HepG2 (cell line): ENCODE results near the gene NPDC1. TPM values are rescaled to one million over a fixed set of nuclear protein-coding genes. Genes with fewer than 3 reads are reported as not detected.

Experiments used
- EED ChIP-seq: sonication (generic); formaldehyde crosslinking; IDR thresholded peaks from 2 replicates; pipeline ENCODE4 v1.5.0; 2020; ENCODE audit warnings: mild to moderate bottlenecking, missing genetic modification reagents
- HNRNPL ChIP-seq: fragments of 200-400 bp; formaldehyde crosslinking; IDR thresholded peaks from 2 replicates; pipeline ENCODE4 v1.6.1; 2017; ENCODE audit warnings: mild to moderate bottlenecking, low read depth, low read length
- KDM4B ChIP-seq: sonication (generic); formaldehyde crosslinking; IDR thresholded peaks from 2 replicates; pipeline ENCODE4 v1.4.0; 2020; ENCODE audit warnings: missing genetic modification reagents
- MLLT10 ChIP-seq: sonication (generic); formaldehyde crosslinking; IDR thresholded peaks from 2 replicates; pipeline ENCODE4 v1.4.0; 2020; ENCODE audit warnings: missing genetic modification reagents
- MXI1 ChIP-seq: IDR thresholded peaks from 3 replicates; pipeline ENCODE4 v1.6.1; 2012; ENCODE audit warnings: low read depth, low read length, inconsistent platforms, borderline replicate concordance
- NFYB ChIP-seq: sonication (generic); formaldehyde crosslinking; IDR thresholded peaks from 2 replicates; pipeline ENCODE4 v1.4.0; 2020; ENCODE audit warnings: missing genetic modification reagents
- PBX2 ChIP-seq: IDR thresholded peaks from 2 replicates; pipeline ENCODE4 v1.6.1; 2016; ENCODE audit warnings: control low read depth
- PITX1 ChIP-seq: sonication (generic); formaldehyde crosslinking; IDR thresholded peaks from 2 replicates; pipeline ENCODE4 v1.5.1; 2020; ENCODE audit warnings: mild to moderate bottlenecking, missing genetic modification reagents
- SAFB2 ChIP-seq: sonication (generic); formaldehyde crosslinking; IDR thresholded peaks from 2 replicates; pipeline ENCODE4 v1.5.1; 2020; ENCODE audit warnings: missing genetic modification reagents, low read depth, mild to moderate bottlenecking, borderline replicate concordance
- SOX6 ChIP-seq, 2 experiments: fragments of 450-650 bp in 1 of 2; sonication (generic) in 1 of 2; formaldehyde crosslinking in 1 of 2; IDR thresholded peaks; 2 replicates each; pipeline versions ENCODE4 v1.4.0 to v1.6.1; 2017 to 2020; ENCODE audit warnings: antibody characterized with exemption in 1 of 2, mild to moderate bottlenecking in 1 of 2, missing genetic modification reagents in 1 of 2
- SP5 ChIP-seq: IDR thresholded peaks from 2 replicates; pipeline ENCODE4 v1.6.1; 2016; ENCODE audit warnings: low read depth, borderline replicate concordance
- TEAD2 ChIP-seq: sonication (generic); formaldehyde crosslinking; IDR thresholded peaks from 2 replicates; pipeline ENCODE4 v1.9.0; 2021; ENCODE audit warnings: missing genetic modification reagents
- TOE1 ChIP-seq: sonication (generic); formaldehyde crosslinking; IDR thresholded peaks from 2 replicates; pipeline ENCODE4 v1.4.0; 2020; ENCODE audit warnings: mild to moderate bottlenecking, missing genetic modification reagents
- ZBTB1 ChIP-seq: sonication (generic); formaldehyde crosslinking; IDR thresholded peaks from 2 replicates; pipeline ENCODE4 v1.4.0; 2020; ENCODE audit warnings: missing genetic modification reagents, borderline replicate concordance
- ZNF180 ChIP-seq: sonication (generic); formaldehyde crosslinking; IDR thresholded peaks from 2 replicates; pipeline ENCODE4 v1.4.0; 2020; ENCODE audit warnings: low read depth, missing genetic modification reagents, borderline replicate concordance
- ZNF264 ChIP-seq: sonication (generic); formaldehyde crosslinking; IDR thresholded peaks from 2 replicates; pipeline ENCODE4 v1.4.0; 2020; ENCODE audit warnings: missing genetic modification reagents
- ZNF383 ChIP-seq: sonication (generic); formaldehyde crosslinking; IDR thresholded peaks from 2 replicates; pipeline ENCODE4 v1.4.0; 2020; ENCODE audit warnings: missing genetic modification reagents, mild to moderate bottlenecking, borderline replicate concordance
- ZNF773 ChIP-seq: sonication (generic); formaldehyde crosslinking; IDR thresholded peaks from 2 replicates; pipeline ENCODE4 v1.4.0; 2020; ENCODE audit warnings: missing genetic modification reagents, borderline replicate concordance
- polyA plus RNA-seq, 8 experiments: library from polyadenylated mRNA; depleted of rRNA in 3 of 8; stranded (reverse) in 7 of 8; unstranded in 1 of 8; fragments of >200 nt; fragmentation: Illumina TruSeq in 4 of 8; extraction: Trizol in 4 of 8; gene quantifications; 2 replicates each; pipeline versions ENCODE4 v1.2.1 to v1.2.3, GENCODE V29; 2011 to 2016; ENCODE audit warnings: low read depth in 4 of 8, missing spikeins in 1 of 8, mixed read lengths in 1 of 8; ENCODE audit not compliant: insufficient read depth in 1 of 8
- total RNA-seq, 5 experiments: library from RNA; depleted of rRNA; stranded (reverse); fragments of >200 nt; fragmentation: Illumina TruSeq; extraction: Trizol; gene quantifications; 2 replicates each; pipeline ENCODE4 v1.2.3, GENCODE V29; 2016; ENCODE audit warnings: low read depth in 1 of 5
- TF ChIP-seq, protein P1 (sequence below): sonication (generic); formaldehyde crosslinking; conservative IDR thresholded peaks from 2 replicates; pipeline ENCODE4 v1.4.0; 2020; ENCODE audit warnings: missing genetic modification reagents
- TF ChIP-seq, protein P2 (sequence below): sonication (generic); formaldehyde crosslinking; IDR thresholded peaks from 2 replicates; pipeline ENCODE4 v1.4.0; 2020; ENCODE audit warnings: missing genetic modification reagents, borderline replicate concordance
- TF ChIP-seq, protein P3 (sequence below): sonication (generic); formaldehyde crosslinking; IDR thresholded peaks from 2 replicates; pipeline ENCODE4 v1.5.0; 2020; ENCODE audit warnings: missing genetic modification reagents
- TF ChIP-seq, protein P4 (sequence below): sonication (generic); formaldehyde crosslinking; IDR thresholded peaks from 2 replicates; pipeline ENCODE4 v1.5.0; 2020; ENCODE audit warnings: mild to moderate bottlenecking, missing genetic modification reagents

NPDC1 gene
- total and polyA plus RNA-seq, 2 of the 13 experiments (the other 11 are each of a cell fraction or from before 2014, with no cell fraction given) = 0.84 to 5.4 TPM

DNA sequence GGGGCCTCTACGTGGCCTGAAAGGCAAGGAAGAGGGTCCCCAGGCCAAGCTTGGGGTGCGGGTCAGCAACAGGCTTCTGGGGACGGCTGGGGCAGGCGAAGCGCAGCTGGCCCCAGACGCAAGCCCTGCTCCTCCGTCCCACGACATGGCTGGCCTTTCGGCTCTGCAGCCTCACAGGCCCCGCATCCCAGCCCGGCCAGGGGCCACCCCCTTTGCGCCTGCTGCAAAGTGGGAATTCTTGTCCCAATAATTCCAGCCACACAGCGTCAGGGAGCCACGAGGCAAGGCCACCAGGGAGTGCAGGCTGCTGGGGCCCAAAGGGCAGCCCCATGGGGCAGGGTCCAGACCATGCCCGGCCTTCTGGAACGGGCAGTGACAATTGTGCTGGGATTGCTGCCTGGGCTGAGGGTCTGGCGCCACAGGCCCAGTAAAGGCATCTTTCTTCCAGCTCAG, 9.0 kb upstream of the NPDC1 start (continued):
- TF ChIP-seq, protein P1, sequence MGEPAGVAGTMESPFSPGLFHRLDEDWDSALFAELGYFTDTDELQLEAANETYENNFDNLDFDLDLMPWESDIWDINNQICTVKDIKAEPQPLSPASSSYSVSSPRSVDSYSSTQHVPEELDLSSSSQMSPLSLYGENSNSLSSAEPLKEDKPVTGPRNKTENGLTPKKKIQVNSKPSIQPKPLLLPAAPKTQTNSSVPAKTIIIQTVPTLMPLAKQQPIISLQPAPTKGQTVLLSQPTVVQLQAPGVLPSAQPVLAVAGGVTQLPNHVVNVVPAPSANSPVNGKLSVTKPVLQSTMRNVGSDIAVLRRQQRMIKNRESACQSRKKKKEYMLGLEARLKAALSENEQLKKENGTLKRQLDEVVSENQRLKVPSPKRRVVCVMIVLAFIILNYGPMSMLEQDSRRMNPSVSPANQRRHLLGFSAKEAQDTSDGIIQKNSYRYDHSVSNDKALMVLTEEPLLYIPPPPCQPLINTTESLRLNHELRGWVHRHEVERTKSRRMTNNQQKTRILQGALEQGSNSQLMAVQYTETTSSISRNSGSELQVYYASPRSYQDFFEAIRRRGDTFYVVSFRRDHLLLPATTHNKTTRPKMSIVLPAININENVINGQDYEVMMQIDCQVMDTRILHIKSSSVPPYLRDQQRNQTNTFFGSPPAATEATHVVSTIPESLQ = no peak
- TF ChIP-seq PBX2 (CRISPR knock-in tag) (no peak), SAFB2 (CRISPR knock-in tag) (no peak), NFYB (CRISPR knock-in tag) (no peak), ZBTB1 (CRISPR knock-in tag) (no peak), EED (CRISPR knock-in tag) (no peak), ZNF264 (CRISPR knock-in tag) (peak; percentile 48; the same call in 1 of the 2 replicates), TEAD2 (CRISPR knock-in tag) (no peak), MLLT10 (CRISPR knock-in tag) (no peak), TOE1 (CRISPR knock-in tag) (no peak), ZNF773 (no peak), ZNF383 (CRISPR knock-in tag) (no peak), KDM4B (CRISPR knock-in tag) (no peak), SOX6 (IDR thresholded peaks at IDR 0.05) (no peak), SOX6 (CRISPR knock-in tag; IDR thresholded peaks at IDR 0.05) (no peak), SP5 (CRISPR knock-in tag) (no peak), MXI1 (0 out of 3 replicates have a peak, but pooled peaks have one; percentile 38), PITX1 (CRISPR knock-in tag) (peak; percentile 31; the same call in 1 of the 2 replicates), HNRNPL (peak; percentile 62; the same call in 1 of the 2 replicates), ZNF180 (no peak)
- TF ChIP-seq, protein P2, sequence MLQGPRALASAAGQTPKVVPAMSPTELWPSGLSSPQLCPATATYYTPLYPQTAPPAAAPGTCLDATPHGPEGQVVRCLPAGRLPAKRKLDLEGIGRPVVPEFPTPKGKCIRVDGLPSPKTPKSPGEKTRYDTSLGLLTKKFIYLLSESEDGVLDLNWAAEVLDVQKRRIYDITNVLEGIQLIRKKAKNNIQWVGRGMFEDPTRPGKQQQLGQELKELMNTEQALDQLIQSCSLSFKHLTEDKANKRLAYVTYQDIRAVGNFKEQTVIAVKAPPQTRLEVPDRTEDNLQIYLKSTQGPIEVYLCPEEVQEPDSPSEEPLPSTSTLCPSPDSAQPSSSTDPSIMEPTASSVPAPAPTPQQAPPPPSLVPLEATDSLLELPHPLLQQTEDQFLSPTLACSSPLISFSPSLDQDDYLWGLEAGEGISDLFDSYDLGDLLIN = no peak
- TF ChIP-seq, protein P3, sequence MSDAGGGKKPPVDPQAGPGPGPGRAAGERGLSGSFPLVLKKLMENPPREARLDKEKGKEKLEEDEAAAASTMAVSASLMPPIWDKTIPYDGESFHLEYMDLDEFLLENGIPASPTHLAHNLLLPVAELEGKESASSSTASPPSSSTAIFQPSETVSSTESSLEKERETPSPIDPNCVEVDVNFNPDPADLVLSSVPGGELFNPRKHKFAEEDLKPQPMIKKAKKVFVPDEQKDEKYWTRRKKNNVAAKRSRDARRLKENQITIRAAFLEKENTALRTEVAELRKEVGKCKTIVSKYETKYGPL (CRISPR knock-in tag) = no peak
- TF ChIP-seq, protein P4, sequence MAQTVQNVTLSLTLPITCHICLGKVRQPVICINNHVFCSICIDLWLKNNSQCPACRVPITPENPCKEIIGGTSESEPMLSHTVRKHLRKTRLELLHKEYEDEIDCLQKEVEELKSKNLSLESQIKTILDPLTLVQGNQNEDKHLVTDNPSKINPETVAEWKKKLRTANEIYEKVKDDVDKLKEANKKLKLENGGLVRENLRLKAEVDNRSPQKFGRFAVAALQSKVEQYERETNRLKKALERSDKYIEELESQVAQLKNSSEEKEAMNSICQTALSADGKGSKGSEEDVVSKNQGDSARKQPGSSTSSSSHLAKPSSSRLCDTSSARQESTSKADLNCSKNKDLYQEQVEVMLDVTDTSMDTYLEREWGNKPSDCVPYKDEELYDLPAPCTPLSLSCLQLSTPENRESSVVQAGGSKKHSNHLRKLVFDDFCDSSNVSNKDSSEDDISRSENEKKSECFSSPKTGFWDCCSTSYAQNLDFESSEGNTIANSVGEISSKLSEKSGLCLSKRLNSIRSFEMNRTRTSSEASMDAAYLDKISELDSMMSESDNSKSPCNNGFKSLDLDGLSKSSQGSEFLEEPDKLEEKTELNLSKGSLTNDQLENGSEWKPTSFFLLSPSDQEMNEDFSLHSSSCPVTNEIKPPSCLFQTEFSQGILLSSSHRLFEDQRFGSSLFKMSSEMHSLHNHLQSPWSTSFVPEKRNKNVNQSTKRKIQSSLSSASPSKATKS (CRISPR knock-in tag) = no peak
